Suppressor macrophage (primary cell): ENCODE data around the gene TMEM254.
"Not testable (repeated sequence)": the region's sequence is repeated elsewhere in the genome, so short reads cannot be mapped to it uniquely, and the experiment has no call there.

ENCODE experiments used
- DNase-seq, 4 experiments: peaks; one replicate each; pipeline ENCODE4 v3.0.0-alpha.2; 2020 to 2022
- total RNA-seq, 17 experiments: gene quantifications; one replicate each; lab custom pipeline; 2026; ENCODE audit warnings: mixed read lengths in 6 of 17, inconsistent platforms in 3 of 17; lab: John Stamatoyannopoulos, UW

TMEM254 gene, protein sequence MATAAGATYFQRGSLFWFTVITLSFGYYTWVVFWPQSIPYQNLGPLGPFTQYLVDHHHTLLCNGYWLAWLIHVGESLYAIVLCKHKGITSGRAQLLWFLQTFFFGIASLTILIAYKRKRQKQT
- total RNA-seq: 3.6 to 26.0 (median 12.6) reads per million in 17 experiments

DNA sequence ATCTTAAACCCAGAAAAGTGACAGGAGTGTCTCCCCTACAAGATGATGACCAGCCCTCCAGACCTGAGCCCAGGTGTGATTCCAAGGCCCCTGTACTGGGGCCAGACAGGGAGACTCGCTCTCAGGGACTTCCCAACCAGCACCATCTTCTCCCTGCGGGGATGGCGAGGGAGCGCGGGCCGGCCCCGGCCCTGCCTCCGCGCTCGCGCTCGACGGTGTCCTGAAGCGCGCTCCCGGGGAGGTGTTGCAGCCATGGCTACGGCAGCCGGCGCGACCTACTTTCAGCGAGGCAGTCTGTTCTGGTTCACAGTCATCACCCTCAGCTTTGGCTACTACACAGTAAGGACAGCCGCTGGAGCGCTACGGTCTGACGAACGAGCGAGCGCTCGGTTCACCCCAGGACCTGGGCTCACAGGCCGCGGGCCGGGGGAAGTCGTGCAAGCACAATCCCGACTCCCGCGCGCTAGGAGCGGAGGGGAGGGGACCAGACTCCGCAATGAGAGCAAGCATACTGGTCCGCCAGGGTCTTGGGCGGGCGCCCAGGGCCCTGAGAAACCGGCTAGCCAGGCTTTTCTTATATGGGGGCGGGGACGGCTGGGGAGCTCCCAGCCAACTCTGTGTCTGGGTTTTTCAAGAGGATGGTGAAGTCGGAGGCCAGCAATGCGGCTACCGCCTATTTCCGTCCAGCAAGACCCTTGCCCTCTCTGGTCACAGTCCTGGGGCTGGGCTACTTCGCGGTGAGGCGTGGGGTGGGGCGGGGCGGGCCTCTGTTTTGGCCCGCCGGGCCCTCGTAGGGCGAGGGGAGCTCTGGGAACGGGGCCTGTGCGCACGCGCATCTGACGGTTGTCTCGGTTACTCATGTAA is at the start of gene TMEM254:
Gene TMEM254 (plus strand): TSS at position 218 of the 864 bp plus-strand sequence. CDS start 35 bp downstream, at position 253.
- peak; percentile 95 to 98 (median 96) for DNase-seq

DNA sequence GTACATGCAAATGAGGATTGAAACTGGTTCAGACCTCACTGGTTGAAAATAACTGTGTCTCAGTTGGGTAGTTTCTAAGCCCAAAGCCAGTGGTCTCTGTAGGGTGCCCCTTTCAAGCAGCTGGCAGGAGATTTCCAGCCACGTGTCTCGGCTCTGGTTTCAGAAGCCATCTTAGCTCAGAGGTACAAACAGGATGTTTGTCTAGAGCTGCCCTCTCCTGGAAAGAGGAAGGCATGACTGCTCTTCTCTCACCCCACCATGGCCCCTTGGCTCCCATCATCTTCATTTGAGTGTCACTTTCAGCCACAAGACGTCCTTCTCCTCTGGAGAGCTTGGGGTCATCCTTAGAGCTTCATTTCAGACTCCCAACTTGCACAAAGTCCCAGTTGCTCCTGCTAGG is 49.3 kb upstream of the TMEM254 start:
- DNase-seq: peak in 3 of 4 experiments; percentile 5 to 61 (median 34)

DNA sequence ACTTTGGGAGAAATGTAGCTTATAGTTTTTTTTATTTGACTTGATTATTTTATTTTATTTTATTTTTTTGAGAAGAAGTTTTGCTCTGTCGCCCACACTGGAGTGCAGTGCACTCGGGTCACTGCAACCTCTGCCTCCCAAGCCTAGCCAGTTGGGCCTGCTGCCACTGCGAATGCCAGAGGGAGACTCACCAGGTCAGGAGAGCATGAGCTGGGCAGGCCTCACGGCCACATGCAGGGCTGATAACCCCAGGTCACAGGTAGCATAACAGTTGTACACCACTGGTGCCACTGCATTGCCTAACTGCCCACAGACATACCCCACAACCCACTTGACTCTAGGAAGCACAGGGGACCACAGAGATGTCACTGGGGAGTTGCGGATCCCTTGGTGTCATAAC is 48.6 kb upstream of the TMEM254 start:
- not testable (repeated sequence) for DNase-seq

DNA sequence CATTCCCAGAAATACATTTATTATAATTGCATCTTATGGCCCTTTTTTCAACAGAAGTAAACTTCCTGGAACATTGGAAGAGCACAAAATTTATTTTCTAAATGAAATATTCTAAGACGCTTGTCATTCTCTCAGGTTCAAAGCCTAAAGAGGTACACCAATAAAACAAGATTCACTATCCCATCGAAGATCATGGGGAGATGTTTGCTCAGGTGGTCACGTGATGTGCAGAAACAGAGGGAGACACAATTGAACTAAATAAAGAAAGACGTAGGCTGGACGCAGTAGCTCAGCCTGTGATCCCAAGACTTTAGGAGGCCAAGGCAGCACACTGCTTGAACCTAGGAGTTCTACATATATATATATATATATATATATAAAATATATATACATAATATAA is 46.0 kb upstream of the TMEM254 start:
- no peak for DNase-seq

DNA sequence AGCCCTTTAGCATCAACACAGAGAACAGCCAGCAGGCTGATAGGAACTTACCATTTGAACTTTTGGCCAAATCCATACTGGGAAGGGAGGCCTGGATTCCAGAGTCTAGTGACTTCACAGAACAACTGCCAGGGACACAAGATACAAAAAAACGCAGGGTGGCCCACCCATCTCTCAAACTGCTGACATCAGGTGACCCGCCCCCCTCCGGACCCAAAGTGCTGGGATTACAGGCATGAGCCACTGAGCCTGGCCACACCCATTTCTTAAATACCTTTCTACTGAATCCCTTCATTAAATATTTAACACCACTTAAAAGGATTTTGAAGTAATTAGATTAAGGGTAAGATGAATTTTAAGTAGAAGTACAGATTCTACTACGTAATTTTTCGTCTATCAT is 43.7 kb upstream of the TMEM254 start:
- not testable (repeated sequence) for DNase-seq

DNA sequence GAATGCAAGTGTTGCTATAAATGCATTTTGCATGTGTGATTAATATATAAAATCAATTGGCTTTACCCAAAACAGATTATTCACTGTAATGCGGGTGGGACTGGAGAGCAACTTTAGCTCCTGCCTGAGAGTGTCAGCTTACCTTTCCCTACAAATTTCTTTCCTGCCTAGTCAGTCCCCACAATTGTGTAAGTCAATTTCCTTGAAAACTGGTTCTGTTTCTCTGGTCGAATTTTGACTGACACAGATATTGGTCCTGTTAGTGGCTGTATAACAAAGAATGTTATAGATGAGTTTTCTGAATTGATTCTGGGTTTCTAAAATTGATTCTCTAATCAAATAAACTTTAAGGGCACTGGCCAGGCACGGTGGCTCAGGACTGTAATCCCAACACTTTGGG is 43.0 kb upstream of the TMEM254 start:
- not testable (repeated sequence) for DNase-seq

DNA sequence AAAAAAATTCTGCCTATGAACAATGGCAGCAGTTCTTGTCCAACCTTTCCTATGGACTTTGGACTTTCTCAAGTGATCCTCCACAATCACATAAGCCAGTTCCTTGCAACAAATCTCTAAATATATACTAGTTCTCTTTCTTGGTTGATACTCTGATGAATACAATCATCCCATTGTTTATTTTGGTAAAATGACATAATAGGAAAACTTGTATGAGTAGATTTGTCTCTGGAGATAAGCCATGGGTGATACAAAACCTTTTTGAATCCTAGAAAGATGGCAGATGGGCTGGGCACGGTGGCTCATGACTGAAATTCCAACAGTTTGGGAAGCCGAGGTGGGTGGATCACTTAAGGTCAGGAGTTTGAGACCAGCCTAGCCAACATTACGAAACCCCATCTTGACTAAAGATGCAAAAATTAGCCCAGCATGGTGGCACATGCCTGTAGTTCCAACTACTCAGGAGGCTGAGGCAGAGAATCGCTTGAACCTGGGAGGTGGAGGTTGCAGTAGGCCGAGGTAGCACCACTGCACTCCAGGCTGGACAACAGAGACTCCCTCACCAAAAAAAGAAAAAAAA is 41.5 kb upstream of the TMEM254 start:
- not testable (repeated sequence) for DNase-seq

DNA sequence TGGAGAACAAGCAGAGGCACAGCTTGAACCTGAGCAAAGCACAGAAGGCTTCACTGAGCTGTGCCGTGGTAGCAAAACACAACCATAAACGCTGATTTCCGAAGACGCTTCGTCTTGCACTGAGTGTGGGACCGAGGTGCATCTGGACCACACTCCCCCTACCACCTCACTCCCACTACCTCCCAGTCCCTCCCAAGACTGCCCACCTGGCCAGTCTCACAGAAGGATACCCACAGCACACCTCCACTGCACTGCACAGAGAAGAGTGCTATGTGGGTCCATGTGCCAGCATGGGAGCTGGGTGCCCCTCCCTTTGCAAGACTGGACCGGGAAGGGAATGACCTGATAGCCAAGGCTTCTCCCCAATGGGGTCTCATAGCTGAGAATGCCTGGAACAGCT is 40.2 kb upstream of the TMEM254 start:
- DNase-seq: not testable (repeated sequence)

DNA sequence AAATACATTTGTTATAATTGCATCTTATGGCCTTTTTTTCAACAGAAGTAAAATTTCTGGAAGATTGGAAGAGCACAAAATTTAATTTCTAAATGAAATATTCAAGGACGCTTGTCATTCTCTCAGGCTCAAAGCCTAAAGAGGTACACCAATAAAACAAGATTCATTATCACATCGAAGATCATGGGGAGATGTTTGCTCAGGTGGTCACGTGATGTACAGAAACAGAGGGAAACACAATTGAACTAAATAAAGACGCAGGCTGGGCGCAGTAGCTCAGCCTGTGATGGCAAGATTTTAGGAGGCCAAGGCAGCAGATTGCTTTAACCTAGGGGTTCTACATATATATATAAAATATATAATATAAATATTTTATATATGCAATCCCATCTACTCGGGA is 37.3 kb upstream of the TMEM254 start:
- DNase-seq: no peak

DNA sequence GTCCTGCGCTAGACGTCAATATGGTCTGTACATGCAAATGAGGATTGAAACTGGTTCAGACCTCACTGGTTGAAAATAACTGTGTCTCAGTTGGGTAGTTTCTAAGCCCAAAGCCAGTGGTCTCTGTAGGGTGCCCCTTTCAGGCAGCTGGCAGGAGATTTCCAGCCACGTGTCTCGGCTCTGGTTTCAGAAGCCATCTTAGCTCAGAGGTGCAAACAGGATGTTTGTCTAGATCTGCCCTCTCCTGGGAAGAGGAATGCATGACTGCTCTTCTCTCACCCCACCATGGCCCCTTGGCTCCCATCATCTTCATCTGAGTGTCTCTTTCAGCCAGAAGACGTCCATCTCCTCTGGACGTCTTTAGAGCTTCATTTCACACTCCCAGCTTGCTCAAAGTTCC is 33.5 kb upstream of the TMEM254 start:
- peak in 2 of 4 experiments; percentile 7 to 31 for DNase-seq

DNA sequence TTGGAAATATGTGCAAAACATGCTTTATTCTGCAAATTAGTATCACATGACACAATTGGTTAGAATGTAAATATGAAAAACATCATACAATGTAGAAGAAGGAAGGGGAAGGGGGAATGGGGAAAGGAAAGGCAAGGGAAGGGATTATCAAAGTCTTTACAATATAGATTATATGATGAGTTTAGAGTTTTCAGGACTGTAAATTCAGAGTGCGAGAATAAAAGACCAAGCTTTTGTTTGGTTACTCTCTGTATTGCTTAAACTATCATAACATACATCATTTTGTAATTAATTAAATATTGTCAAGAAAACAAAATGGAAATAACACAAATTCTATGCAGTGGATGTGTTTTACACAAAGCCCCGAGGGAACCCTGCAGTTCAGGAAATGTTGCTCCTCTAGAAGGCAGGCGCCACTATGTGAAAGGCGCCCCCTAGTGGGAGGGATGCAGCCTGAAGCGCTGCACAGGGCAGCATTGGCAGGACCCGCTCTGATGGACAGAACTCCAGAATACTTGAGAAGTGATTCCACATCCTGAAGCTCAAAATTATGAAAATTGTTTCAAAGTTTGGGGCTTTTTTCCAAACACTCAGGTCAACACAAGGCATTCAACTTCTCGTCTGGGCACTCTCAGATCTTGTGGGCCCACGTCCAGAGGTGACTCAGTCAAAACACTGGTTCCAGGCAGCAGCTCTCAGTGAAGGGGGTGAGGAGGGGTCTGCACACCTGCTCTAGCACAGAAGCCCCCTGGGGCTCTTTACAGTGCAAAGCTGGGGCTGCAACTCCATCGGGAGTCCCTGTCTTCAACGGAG is 31.6 kb upstream of the TMEM254 start:
- peak; percentile 82 to 94 (median 90) for DNase-seq

DNA sequence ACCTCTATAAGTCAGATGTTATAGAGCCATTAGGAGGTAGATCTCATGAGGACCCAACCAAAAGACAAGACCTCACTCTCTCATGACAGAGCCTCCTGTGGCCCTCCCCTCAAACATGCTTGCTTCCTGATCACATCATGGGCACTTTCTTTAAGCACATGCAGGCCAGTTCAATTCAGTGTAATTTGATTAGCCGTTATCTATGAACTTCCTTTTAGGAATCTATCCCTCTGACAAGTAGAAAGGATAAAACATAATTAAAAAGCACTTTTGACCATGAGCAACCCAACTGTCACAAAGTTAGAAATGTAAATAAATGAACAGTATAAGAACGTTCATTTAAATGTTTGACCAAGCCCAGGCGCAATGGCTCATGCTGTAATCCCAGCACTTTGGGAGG is 27.7 kb upstream of the TMEM254 start:
- no peak for DNase-seq

DNA sequence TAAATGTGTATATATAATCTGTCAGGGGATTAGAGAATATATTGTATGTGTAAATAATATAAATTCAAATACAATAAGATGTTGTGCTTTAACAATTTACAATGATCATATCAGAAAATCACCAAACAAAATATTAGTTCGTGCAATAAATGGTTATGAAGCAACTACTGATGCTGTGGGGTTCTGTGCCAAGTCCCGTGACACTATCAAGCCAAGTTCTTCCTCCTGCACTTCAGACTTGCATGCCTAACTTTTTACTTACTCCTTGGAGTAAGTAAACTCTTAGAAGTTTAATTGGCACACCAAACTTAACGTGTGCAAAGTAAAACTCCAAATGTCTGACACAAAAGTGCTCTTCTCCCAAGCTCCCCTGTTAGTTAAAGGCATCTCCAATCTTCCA is 26.5 kb upstream of the TMEM254 start:
- DNase-seq: no peak

DNA sequence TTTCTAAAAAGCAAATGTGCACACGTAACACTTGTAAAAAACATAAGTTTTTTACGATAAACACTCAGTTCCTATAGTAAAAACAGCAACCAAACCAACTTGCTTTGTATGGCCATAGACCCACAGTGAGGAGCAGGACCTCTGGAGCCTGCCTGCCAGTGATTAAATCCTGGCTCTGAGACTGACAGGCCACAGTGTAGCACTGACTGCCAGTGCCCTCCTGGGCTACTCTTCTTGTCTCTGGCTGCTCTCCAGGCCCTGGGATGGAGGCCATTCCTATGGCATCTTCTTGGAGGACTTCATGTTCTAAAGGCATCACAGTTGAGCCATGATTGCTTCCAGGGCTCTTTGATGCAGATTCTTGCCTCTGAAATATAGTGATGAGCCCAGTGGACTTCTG is 22.7 kb upstream of the TMEM254 start:
- no peak for DNase-seq

DNA sequence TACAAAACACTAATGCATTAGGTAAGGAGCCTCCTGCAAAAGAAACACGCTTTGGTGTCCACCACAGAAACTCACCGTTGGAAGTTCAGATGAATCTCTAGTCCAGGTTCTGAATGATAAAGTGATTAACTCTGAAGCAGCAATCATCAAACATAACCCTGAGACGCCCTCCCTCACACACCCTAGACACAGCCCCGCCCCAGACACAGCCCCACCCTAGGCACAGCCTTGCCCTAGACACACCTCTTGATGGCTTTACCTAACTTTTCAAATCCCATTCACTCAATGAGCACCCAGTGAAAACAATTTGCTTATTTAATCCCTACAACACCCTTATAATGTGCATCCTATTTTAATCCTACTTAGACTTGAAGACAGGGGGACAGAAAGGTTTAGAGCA is 21.3 kb upstream of the TMEM254 start:
- DNase-seq: no peak

DNA sequence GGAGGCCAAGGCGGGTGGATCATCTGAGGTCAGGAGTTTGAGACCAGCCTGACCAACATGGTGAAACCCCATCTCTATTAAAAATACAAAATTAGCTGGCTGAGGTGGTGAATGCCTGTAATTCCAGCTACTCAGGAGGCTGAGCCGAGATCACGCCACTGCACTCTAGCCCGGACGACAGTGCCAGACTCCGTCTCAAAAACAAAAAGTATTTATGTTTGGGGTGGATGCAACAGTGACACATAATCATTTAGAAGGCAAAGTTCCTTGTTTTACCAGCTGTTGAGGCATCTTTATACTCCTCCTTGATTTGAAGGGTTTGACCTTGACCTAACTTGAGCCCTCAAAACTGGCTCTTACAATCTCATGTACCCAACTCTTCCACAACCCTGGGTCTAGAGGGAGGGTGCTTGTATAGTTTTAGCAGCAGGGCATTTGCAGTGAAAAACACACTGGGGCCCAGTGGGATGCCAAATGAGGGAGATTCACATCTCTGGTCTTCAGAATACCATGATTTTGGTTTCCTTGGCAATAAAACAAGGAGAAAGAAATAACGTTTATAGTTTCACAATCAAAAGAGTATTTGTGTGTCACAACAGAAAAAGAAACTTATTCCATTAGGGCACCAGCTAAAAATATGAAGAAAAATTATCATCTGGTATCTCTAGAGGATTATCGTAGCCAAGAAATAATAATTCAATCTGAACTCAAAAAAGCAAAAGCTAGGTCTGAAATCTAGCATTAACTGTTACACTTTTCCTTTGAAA is 14.2 kb upstream of the TMEM254 start:
- no peak for DNase-seq

DNA sequence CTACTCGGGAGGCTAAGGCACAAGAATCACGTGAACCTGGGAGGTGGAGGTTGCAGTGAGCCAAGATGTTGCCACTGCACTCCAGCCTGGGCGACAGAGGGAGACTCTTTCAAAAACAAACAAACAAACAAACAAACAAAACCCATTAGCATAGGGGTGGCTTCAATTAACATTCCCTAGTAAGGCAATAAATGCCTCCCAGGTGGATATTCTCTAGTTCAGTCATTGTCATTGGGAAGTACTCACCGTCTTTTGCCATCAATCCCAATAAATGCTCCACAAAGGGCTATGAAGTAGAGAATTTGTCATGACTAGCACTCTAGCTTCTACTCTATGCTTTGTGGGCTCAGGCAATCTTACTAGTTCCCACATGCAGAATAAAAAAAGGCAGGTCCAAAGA is 11.7 kb upstream of the TMEM254 start:
- DNase-seq: no peak

DNA sequence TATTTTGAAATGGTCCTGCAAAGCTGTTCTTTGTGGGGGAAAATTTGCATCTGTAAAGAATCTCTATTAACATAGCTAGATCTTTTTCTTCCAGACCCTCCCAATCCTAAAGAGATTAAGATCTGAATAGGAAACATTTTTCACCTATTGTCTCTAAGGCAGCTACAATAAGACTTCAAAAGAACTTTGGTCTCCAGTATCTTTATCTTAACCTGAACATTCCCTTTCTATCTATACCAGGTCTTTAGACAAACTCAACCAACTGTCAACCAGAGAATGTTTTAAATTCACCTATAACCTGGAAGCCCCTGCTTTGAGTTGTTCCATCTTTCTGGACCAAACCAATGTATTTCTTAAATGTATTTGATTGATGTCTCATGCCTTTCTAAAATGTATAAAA is 10.6 kb upstream of the TMEM254 start:
- DNase-seq: not testable (repeated sequence)

DNA sequence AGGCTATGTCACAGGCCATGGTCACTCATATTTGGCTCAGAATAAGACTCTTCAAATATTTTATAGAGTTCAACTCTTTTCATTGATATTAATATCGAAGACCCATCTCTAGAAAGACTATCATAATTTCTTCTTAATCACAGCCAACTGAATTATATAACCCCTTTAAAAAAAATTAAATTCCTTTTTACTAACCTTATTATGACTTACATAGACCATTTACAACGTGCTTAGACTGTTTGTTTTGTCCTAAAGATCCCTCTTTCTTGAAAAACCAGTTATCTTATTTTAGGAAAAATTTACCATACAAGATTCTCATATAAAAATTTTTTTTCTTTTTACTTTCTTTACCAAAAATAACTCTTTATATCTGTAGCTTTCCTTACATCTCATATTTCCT is 10.2 kb upstream of the TMEM254 start:
- no peak for DNase-seq

DNA sequence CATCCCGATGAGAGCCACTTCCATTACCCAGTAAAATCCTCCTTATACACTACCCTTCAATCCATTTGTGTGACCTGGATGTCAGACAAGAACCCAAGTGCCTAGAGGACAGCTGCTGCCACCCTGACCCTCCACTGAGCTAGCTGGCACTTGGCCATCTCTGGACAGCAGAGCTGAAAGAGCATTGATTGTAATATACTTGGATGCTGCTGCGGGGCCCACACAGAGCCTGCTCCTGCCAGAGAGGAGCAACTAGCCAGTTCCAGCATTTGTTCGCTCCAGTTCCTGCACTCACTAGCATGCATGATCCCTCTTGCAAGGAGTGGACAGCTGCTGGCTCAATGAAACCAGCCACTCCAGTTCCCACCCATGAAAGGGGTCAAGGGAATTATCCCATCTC is 8.4 kb upstream of the TMEM254 start:
- no peak for DNase-seq

DNA sequence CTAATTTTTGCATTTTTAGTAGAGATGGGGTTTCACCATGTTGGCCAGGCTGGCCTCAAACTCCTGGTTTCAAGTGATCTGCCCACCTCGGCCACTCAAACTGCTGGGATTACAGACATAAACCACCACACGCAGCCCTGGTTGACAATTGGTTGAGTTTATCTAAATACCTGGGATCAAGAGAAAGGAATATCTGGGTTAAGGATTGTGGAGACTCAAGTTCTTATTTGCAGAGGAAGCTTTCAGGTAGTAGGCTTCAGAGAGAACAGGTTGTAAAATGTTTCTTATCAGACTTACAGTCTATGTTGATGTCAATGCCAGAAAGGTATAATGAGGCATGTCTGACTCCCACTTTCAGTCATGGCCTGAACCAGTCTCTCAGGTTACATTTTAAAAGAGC is 5.9 kb upstream of the TMEM254 start:
- DNase-seq: no peak

DNA sequence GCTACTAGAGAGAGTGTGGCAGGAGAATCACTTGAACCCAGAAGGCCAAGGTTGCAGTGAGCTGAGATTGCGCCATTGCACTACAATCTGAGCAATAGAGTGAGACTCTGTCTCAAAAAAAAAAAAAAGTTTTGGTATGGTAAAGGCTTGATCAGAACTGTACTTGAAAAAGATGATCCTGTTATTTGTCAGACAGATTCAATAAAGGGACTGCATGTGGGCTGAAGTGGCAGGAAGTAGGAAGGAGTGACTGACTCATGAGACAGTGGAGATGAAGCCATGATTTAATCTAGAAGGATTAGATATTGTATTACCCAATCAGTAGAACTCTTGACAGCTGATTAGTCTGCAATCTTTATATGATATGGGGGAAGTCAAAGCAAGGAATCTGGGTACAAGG is 2.7 kb upstream of the TMEM254 start:
- peak; percentile 38 to 83 (median 58) for DNase-seq
